HepG2 (cell line): ENCODE data around the gene TUBA1C. TPM values are rescaled to one million over a fixed set of nuclear protein-coding genes. Genes with fewer than 3 reads are reported as not detected.

Source experiments
- ATAC-seq: fragments of 200-7000 bp; cut with Tn5 transposase; 3 replicates; pipeline ENCODE4 v1.9.1; 2020; ENCODE audit warnings: mild to moderate bottlenecking, moderate library complexity
- BruUV-seq: library from RNA; stranded (reverse); fragments of 400-500 nt; replicated peaks from 2 replicates; lab custom pipeline; 2021; lab: Mats Ljungman, UMichigan
- CTCF ChIA-PET: fragments of 300-600 bp; formaldehyde crosslinking; extraction: SDS; loops from one replicate; lab custom pipeline; 2021; ENCODE audit warnings: low total read pairs, inconsistent platforms, low intra/inter-chr PET ratio; lab: Yijun Ruan, JAX
- POLR2A ChIA-PET: fragments of 350-600 bp; sonication (Branson Sonifier 250); formaldehyde crosslinking; loops from one replicate; lab custom pipeline; 2020; ENCODE audit warnings: antibody characterized with exemption, inconsistent platforms; lab: Yijun Ruan, JAX
- DNase-seq: peaks from one replicate; pipeline ENCODE4 v3.0.0-alpha.2; 2015; ENCODE audit warnings: low spot score
- FAIRE-seq: peaks from 3 replicates; lab custom pipeline; 2011; peaks lifted over from hg19 to GRCh38; lab: Jason Lieb, UNC
- H2AFZ ChIP-seq: one replicate; pipeline ENCODE4 v1.6.1; 2011; ENCODE audit warnings: low read length, inconsistent platforms
- H3K27ac ChIP-seq: fragments of 300-600 bp; 3 replicates; pipeline ENCODE4 v1.8.0; 2011; ENCODE audit warnings: mixed run types, mild to moderate bottlenecking, mixed read lengths, low read length, inconsistent platforms; ENCODE audit not compliant: insufficient read depth; ENCODE audit errors: extremely low read length
- H3K27me3 ChIP-seq, 2 experiments: fragments of 200-600 bp in 1 of 2; 2 replicates in 1 of 2; 3 replicates in 1 of 2; pipeline versions ENCODE4 v1.6.0 to v1.8.0; 2011; ENCODE audit warnings: low read length in 2 of 2, mild to moderate bottlenecking in 2 of 2, moderate library complexity in 2 of 2, inconsistent platforms in 1 of 2; ENCODE audit not compliant: insufficient read depth in 2 of 2, control insufficient read depth in 1 of 2
- H3K36me3 ChIP-seq, 2 experiments: fragments of 200-600 bp in 1 of 2; replicated peaks in 1 of 2; 2 replicates in 1 of 2; 3 replicates in 1 of 2; pipeline versions ENCODE4 v1.5.1 to v1.8.0; 2011; ENCODE audit warnings: low read length in 2 of 2, inconsistent platforms in 1 of 2; ENCODE audit not compliant: insufficient read depth in 2 of 2, control insufficient read depth in 1 of 2
- H3K4me1 ChIP-seq: 2 replicates; pipeline ENCODE4 v1.5.1; 2012; ENCODE audit warnings: low read length, inconsistent platforms; ENCODE audit not compliant: insufficient read depth
- H3K4me2 ChIP-seq: 2 replicates; pipeline ENCODE4 v1.6.0; 2011; ENCODE audit warnings: low read depth, low read length, inconsistent platforms
- H3K4me3 ChIP-seq, 3 experiments: fragments of 200-600 bp in 1 of 3; sonication (generic), shearing (Covaris generic) in 1 of 3; replicated peaks in 1 of 3; 2 replicates each; pipeline ENCODE4 v1.5.1; 2011 to 2016; ENCODE audit warnings: low read length in 3 of 3, inconsistent platforms in 2 of 3, low read depth in 2 of 3, mild to moderate bottlenecking in 2 of 3, control low read depth in 1 of 3, mixed read lengths in 1 of 3; ENCODE audit not compliant: insufficient read depth in 1 of 3
- H3K79me2 ChIP-seq: one replicate; pipeline ENCODE4 v1.6.1; 2011; ENCODE audit warnings: low read length, inconsistent platforms; ENCODE audit not compliant: insufficient read depth
- H3K9ac ChIP-seq: 2 replicates; pipeline ENCODE4 v1.6.0; 2011; ENCODE audit warnings: mild to moderate bottlenecking, low read depth, low read length, inconsistent platforms; ENCODE audit not compliant: insufficient read depth
- H3K9me3 ChIP-seq: 2 replicates; pipeline ENCODE4 v1.5.1; 2012; ENCODE audit warnings: mild to moderate bottlenecking, low read length
- H4K20me1 ChIP-seq: 2 replicates; pipeline ENCODE4 v1.6.0; 2011; ENCODE audit warnings: inconsistent platforms, mild to moderate bottlenecking, low read length, moderate library complexity; ENCODE audit not compliant: insufficient read depth
- MXD1 ChIP-seq: sonication (generic); formaldehyde crosslinking; IDR thresholded peaks from 2 replicates; pipeline ENCODE4 v1.4.0; 2020; ENCODE audit warnings: mild to moderate bottlenecking, missing genetic modification reagents
- ZNF121 ChIP-seq: sonication (generic); formaldehyde crosslinking; IDR thresholded peaks from 2 replicates; pipeline ENCODE4 v1.5.0; 2020; ENCODE audit warnings: mild to moderate bottlenecking, missing genetic modification reagents
- ZNF256 ChIP-seq: sonication (generic); formaldehyde crosslinking; conservative IDR thresholded peaks from 2 replicates; pipeline ENCODE4 v1.4.0; 2020; ENCODE audit warnings: missing genetic modification reagents
- ZNF556 ChIP-seq: sonication (generic); formaldehyde crosslinking; IDR thresholded peaks from 2 replicates; pipeline ENCODE4 v1.4.0; 2020; ENCODE audit warnings: mild to moderate bottlenecking, missing genetic modification reagents, borderline replicate concordance
- WGBS: methylation state at CpG from one replicate; pipeline ENCODE4 v1.1.6; 2017; ENCODE audit warnings: low lambda C conversion rate; 5-methylcytosine and 5-hydroxymethylcytosine counted together
- in situ Hi-C: cut with HindIII; loops from 2 replicates; pipeline ENCODE4 v1.10.0; 2017; ENCODE audit warnings: low pct_unique_long_range_greater_than_20kb; ENCODE audit not compliant: extremely low pct_ligation_motif_present
- intact Hi-C: fragments of 100-400 bp; cut with micrococcal nuclease; formaldehyde crosslinking; loops from one replicate; pipeline ENCODE4 v1.10.0; 2022; ENCODE audit not compliant: unreplicated experiment
- polyA plus RNA-seq, 8 experiments: library from polyadenylated mRNA; depleted of rRNA in 3 of 8; stranded (reverse) in 7 of 8; unstranded in 1 of 8; fragments of >200 nt; fragmentation: Illumina TruSeq in 4 of 8; extraction: Trizol in 4 of 8; gene quantifications; 2 replicates each; pipeline versions ENCODE4 v1.2.1 to v1.2.3, GENCODE V29; 2011 to 2016; ENCODE audit warnings: low read depth in 4 of 8, missing spikeins in 1 of 8, mixed read lengths in 1 of 8; ENCODE audit not compliant: insufficient read depth in 1 of 8
- total RNA-seq, 5 experiments: library from RNA; depleted of rRNA; stranded (reverse); fragments of >200 nt; fragmentation: Illumina TruSeq; extraction: Trizol; gene quantifications; 2 replicates each; pipeline ENCODE4 v1.2.3, GENCODE V29; 2016; ENCODE audit warnings: low read depth in 1 of 5

Gene TUBA1C
- total and polyA plus RNA-seq, 2 of the 13 experiments (the other 11 are each of a cell fraction or from before 2014, with no cell fraction given) = 693 to 1,075 TPM

GRCh38 chr12:49223122-49223521 lies 41.8 kb upstream of the TUBA1C start:
- H3K4me3 ChIP-seq = no peak overlapping the region
- no peak for TF ChIP-seq MXD1 (CRISPR knock-in tag)
- no peak for TF ChIP-seq ZNF556 (CRISPR knock-in tag)
- no peak for DNase-seq
- no peak overlapping the region for H3K4me2 ChIP-seq
- in situ Hi-C loops = no loop called here
- no peaks in the 10 kb centered on the region for H3K36me3 ChIP-seq
- no peak overlapping the region for H3K9ac ChIP-seq
- H3K79me2 ChIP-seq = no peaks in the 10 kb centered on the region
- H2AFZ ChIP-seq = no peak overlapping the region
- BruUV-seq = no TSS peak
- H3K27me3 ChIP-seq = 0 out of 5 replicates have a peak, but pooled peaks cover 0 to 8% of the 10 kb centered on the region in 2 experiments
- ChIA-PET POLR2A (interaction anchor here (0.7 kb wide), 1 partner anchor 9 kb away, joined by 3 read pairs; no protein-coding TSS in a partner anchor), CTCF (no interaction called here)
- H3K4me1 ChIP-seq = peaks cover 7% of the 10 kb centered on the region; the same call in 1 of the 2 replicates
- H3K9me3 ChIP-seq = no peaks in the 10 kb centered on the region
- ATAC-seq = no peak
- H4K20me1 ChIP-seq = no peaks in the 10 kb centered on the region
- H3K27ac ChIP-seq = no peak overlapping the region
- no peak for FAIRE-seq
- intact Hi-C loops = no loop called here
- WGBS = 84% methylated on average over 1 of the region's 1 CpG

- Histone ChIP-seq H2AFZ (no peak overlapping the region), H3K79me2 (no peaks in the 10 kb centered on the region), H3K36me3 (no peaks in the 10 kb centered on the region), H3K27ac (no peak overlapping the region), H4K20me1 (no peaks in the 10 kb centered on the region), H3K9ac (no peak overlapping the region), H3K9me3 (no peaks in the 10 kb centered on the region), H3K4me1 (peaks cover 7% of the 10 kb centered on the region; the same call in 1 of the 2 replicates), H3K27me3 (peaks cover 0 to 8% of the 10 kb centered on the region in 2 experiments; a peak in 1 of 5 replicates), H3K4me2 (no peak overlapping the region), H3K4me3 (no peak overlapping the region)
- no peak for ATAC-seq
- no peak for DNase-seq
- FAIRE-seq = no peak
- BruUV-seq = no TSS peak
- ChIA-PET POLR2A (interaction anchor here (0.7 kb wide), 1 partner anchor 8 kb away, joined by 3 read pairs; no protein-coding TSS in a partner anchor), CTCF (no interaction called here)
- TF ChIP-seq ZNF256 (CRISPR knock-in tag) = no peak
- peak; percentile 62 for TF ChIP-seq ZNF121 (CRISPR knock-in tag)
- intact Hi-C loops (no loop called here), in situ Hi-C loops (no loop called here)
- 31% methylated on average over 3 of the region's 3 CpGs for WGBS
Measured at GRCh38 chr12:49223590-49224369, 41.1 kb upstream of the TUBA1C start.
